ENCODE measurements around the gene SLC25A51. TPM values are rescaled to one million over a fixed set of nuclear protein-coding genes. Genes with fewer than 3 reads are reported as not detected.

The SLC25A51 gene
- total RNA-seq, 1 donor from 2014 or later: 28.5 TPM

DNA sequence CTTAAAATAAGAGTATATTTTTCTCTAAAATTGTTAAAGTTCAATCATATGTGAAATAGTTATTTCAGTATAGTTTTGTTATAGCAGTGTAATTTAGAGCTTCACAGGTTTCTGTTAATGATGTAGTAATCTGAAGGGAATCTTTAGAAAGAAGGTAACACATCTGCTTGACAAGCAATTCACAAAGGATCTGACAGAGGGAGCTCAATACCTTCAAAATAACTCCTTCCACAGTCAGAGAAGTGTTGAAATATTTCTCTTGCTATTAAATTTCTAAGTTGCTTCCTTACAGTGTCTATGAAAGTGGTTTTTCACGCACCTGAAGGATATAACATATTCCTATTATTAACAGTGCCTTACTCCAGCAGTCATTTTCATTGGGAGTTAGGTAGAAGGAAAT, 44.9 kb downstream of the SLC25A51 start:
- TF ChIP-seq, protein P1, sequence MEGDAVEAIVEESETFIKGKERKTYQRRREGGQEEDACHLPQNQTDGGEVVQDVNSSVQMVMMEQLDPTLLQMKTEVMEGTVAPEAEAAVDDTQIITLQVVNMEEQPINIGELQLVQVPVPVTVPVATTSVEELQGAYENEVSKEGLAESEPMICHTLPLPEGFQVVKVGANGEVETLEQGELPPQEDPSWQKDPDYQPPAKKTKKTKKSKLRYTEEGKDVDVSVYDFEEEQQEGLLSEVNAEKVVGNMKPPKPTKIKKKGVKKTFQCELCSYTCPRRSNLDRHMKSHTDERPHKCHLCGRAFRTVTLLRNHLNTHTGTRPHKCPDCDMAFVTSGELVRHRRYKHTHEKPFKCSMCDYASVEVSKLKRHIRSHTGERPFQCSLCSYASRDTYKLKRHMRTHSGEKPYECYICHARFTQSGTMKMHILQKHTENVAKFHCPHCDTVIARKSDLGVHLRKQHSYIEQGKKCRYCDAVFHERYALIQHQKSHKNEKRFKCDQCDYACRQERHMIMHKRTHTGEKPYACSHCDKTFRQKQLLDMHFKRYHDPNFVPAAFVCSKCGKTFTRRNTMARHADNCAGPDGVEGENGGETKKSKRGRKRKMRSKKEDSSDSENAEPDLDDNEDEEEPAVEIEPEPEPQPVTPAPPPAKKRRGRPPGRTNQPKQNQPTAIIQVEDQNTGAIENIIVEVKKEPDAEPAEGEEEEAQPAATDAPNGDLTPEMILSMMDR (IDR thresholded peaks at IDR 0.05; ENCODE audit: unreplicated experiment): no peak
- no peak for DNase-seq (ENCODE audit: low spot score)
- Mint-ChIP-seq H3K4me3 (ENCODE audit: unreplicated experiment) (no peak overlapping the region), H3K36me3 (ENCODE audit: low read depth, unreplicated experiment) (peaks cover 11% of the 10 kb centered on the region), H3K27ac (ENCODE audit: unreplicated experiment) (no peak overlapping the region), H3K9me3 (ENCODE audit: unreplicated experiment) (no peaks in the 10 kb centered on the region), H3K27me3 (ENCODE audit: unreplicated experiment) (peaks cover 2% of the 10 kb centered on the region), H3K4me1 (ENCODE audit: unreplicated experiment) (no peaks in the 10 kb centered on the region)

DNA sequence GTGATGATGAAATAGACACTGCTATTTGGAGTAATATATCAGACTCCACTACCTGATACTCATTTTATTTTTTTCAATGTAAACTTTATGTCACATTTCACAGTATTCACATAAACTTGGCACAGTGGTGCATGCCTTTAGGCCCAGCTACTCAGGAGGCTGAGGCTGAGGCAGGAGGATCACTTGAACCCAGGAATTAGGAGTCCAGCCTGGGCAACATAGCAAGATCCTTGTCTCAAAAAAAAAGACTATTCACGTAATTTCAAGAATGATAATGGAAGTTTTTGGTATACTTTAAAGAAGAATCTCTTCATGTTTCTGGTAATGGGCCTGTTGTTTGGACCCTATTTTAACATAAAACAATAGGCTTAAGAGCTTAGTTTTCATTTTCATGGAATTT, 47.4 kb downstream of the SLC25A51 start:
- DNase-seq (ENCODE audit: low spot score): no peak
- TF ChIP-seq, protein P1 (IDR thresholded peaks at IDR 0.05; ENCODE audit: unreplicated experiment): no peak
- Mint-ChIP-seq H3K4me1 (ENCODE audit: unreplicated experiment) (no peaks in the 10 kb centered on the region), H3K9me3 (ENCODE audit: unreplicated experiment) (no peaks in the 10 kb centered on the region), H3K27me3 (ENCODE audit: unreplicated experiment) (no peaks in the 10 kb centered on the region), H3K4me3 (ENCODE audit: unreplicated experiment) (no peak overlapping the region), H3K27ac (ENCODE audit: unreplicated experiment) (no peak overlapping the region), H3K36me3 (ENCODE audit: low read depth, unreplicated experiment) (peaks cover 8% of the 10 kb centered on the region)

DNA sequence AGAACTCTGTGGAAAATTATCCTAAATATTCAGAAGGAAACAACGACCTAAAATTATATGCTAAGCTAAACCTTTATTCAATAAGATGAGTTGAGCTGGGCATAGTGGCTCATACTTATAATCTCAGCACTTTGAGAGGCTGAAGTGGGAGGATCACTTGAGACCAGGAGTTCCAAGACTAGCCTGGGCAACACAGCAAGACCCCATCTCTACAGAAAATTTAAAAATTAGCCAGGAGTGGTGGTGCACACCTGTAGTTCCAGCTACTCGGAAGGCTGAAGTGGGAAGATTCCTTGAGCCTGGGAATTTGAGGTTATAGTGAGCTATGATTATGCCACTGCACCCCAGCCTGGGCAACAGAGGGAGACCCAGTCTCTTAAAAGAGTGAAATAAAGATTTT, 51.7 kb downstream of the SLC25A51 start:
- TF ChIP-seq, protein P1 (IDR thresholded peaks at IDR 0.05; ENCODE audit: unreplicated experiment): no peak
- no peak for DNase-seq (ENCODE audit: low spot score)
- H3K9me3 Mint-ChIP-seq (ENCODE audit: unreplicated experiment): no peaks in the 10 kb centered on the region
- H3K36me3 Mint-ChIP-seq (ENCODE audit: low read depth, unreplicated experiment): no peaks in the 10 kb centered on the region
- no peaks in the 10 kb centered on the region for H3K4me1 Mint-ChIP-seq (ENCODE audit: unreplicated experiment)
- no peaks in the 10 kb centered on the region for H3K27me3 Mint-ChIP-seq (ENCODE audit: unreplicated experiment)
- H3K27ac Mint-ChIP-seq (ENCODE audit: unreplicated experiment): no peak overlapping the region
- no peak overlapping the region for H3K4me3 Mint-ChIP-seq (ENCODE audit: unreplicated experiment)

DNA sequence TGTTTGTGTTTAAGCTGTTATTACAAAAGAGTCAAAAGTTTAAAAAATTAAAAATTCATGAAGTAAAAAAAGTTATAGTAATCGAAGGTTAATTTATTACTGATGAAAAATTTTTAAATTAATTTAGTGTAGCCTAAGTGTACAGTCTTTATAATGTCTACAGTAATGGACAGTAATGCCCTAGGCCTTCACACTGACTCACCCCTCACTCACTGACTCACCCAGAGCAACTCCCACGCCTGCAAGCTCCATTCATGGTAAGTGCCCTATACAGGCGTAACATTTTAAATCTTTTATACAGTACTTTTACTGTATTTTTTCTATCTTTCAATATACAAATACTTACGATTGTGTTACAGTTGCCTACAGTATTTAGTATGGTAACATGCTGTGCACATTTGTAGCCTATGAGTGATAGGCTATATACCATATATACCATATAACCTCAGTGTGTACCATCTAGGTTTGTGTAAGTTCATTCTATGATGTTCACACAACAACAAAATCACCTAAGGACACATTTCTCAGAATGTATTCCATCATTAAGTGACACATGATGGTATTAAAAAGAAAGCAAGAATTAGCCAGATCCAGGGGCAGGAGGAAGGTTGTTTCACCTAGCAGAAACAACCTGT, 63.2 kb downstream of the SLC25A51 start:
- DNase-seq (ENCODE audit: low spot score): no peak
- H3K4me1 Mint-ChIP-seq (ENCODE audit: unreplicated experiment): peaks cover 2% of the 10 kb centered on the region
- no peaks in the 10 kb centered on the region for H3K27me3 Mint-ChIP-seq (ENCODE audit: unreplicated experiment)
- no peaks in the 10 kb centered on the region for H3K36me3 Mint-ChIP-seq (ENCODE audit: low read depth, unreplicated experiment)
- no peak overlapping the region for H3K27ac Mint-ChIP-seq (ENCODE audit: unreplicated experiment)
- H3K4me3 Mint-ChIP-seq (ENCODE audit: unreplicated experiment): no peak overlapping the region
- H3K9me3 Mint-ChIP-seq (ENCODE audit: unreplicated experiment): no peaks in the 10 kb centered on the region
- TF ChIP-seq, protein P1 (IDR thresholded peaks at IDR 0.05; ENCODE audit: unreplicated experiment): no peak

DNA sequence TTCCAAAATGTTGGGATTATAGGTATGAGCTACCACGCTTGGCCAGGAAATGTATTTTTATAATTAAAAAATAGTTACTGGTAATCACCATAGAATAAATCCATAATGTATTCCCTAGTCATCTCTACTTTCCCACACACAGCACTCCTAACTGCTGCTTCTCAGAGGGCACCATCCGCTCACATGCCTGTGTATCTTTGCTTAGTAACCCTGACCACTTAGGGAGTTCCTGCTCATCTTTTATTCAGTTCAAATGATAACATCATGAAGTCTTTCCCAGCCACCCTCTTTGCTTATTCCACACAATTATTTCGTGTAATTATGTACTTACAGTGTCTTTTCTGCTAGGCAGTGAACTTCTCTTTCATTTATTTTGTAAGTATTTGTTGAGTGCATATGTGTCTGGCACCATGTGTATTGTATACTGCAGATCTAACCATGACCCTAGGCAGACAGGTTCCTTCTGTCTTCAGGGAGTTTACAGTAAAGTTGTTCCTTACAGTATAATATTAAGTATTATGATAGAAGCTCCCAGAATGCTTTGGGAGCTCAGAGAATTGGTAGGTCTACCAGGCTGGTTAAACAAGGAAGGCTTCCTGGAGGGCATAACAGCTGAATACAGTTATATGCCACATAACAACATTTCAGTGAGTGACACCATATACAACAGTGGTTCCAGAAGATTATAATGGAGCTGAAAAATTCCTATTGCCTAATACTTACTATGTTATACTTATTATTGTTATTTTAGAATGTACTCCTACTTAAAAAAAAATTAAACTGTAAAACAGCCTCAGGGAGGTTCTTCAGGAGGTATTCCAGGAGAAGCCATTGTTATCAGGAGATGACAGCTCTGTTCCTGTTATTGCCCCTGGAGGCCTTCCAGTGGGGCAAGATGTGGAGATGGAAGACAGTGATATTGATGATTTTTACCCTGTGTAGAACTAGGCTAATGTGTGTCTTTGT, 64.1 kb downstream of the SLC25A51 start:
- H3K9me3 Mint-ChIP-seq (ENCODE audit: unreplicated experiment): no peaks in the 10 kb centered on the region
- peaks cover 2% of the 10 kb centered on the region for H3K4me1 Mint-ChIP-seq (ENCODE audit: unreplicated experiment)
- TF ChIP-seq, protein P1 (IDR thresholded peaks at IDR 0.05; ENCODE audit: unreplicated experiment): no peak
- no peak overlapping the region for H3K4me3 Mint-ChIP-seq (ENCODE audit: unreplicated experiment)
- no peak for DNase-seq (ENCODE audit: low spot score)
- no peak overlapping the region for H3K27ac Mint-ChIP-seq (ENCODE audit: unreplicated experiment)
- H3K27me3 Mint-ChIP-seq (ENCODE audit: unreplicated experiment): no peaks in the 10 kb centered on the region
- H3K36me3 Mint-ChIP-seq (ENCODE audit: low read depth, unreplicated experiment): no peaks in the 10 kb centered on the region
